ENCODE results near the gene TSSK3.

Gene TSSK3

DNA sequence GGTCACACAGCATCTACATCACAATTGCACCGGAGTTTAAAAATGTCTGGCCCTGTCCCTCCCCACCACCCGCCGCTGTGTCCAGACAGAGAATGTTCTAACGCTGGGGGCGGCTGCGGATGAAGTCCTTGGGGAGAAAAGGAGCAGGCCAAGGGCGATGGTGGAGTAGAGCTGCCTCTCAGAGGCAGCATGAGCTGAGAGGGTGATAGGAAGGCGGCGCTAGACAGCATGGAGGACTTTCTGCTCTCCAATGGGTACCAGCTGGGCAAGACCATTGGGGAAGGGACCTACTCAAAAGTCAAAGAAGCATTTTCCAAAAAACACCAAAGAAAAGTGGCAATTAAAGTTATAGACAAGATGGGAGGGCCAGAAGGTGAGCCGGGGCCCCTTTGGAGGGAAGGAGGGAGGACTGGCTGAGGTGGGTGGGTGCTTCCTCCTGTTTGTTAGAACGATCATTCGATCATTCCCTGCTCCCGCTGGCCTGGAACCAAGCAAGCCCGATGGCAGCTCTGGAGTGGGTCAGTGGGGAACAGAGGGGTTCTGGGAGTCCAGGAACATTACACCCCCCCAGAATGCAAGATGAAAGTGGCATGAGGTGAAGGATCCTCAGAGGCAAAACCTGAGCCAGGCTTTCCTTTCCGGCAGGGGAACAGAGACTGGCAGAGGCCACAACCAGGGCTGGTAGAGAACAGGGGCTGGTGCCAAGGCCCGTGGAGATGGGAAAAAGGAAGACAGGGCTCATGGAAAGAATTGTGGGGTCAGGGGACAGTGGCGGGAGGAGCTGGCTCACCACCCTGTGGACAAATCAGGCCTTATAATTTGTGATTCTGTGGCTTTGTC is at the start of gene TSSK3, which contains the start of gene FAM229A:
Gene TSSK3 (plus strand): TSS at position 66 of the 840 bp plus-strand sequence. CDS start 163 bp downstream, at position 229.
Gene FAM229A (minus strand): TSS at position 12 of the 840 bp plus-strand sequence. CDS start 394 bp downstream, outside the sequence.
- FAIRE-seq (no peak), DNase-seq (ENCODE audit: low spot score) (no peak)

- DNase-seq (ENCODE audit: low spot score) (no peak), FAIRE-seq (no peak)
Measured at GRCh38 chr1:32316903-32317277, 45.4 kb upstream of the TSSK3 start.

- FAIRE-seq, result no peak
Measured at GRCh38 chr1:32318127-32318869, 44.0 kb upstream of the TSSK3 start.

DNA sequence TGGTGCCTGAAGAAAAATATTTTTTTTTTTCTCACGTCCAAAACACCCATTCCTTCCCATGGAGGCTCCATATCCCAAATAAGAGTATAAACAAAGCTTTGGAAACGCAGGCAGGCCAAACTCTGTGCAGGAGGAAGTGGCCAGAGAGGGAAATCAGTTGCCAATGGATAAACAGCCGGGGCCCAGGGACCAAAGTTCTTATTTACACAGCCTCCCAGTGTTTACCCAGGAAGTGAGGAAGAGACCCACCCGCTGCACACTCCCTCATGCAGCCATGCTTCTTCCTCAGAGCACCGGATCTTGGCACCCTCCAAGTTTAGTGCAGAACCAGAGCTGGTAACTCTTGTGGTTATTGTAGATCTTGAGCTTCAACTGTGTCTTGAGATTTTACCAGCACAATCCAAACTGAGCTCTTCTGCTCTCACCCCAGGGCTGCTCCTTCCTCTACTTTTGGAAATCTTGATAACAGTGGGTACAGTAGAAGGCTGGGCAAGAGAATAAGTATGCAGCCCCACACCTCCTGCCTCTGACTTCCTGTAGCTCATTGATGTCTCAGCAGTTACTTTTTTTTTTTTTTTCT is 40.5 kb upstream of the TSSK3 start:
- FAIRE-seq, result no peak
- peak; percentile 15 for DNase-seq (ENCODE audit: low spot score)

More at GRCh38 chr1:32318127-32318869, 44.0 kb upstream of the TSSK3 start:
- no peak for DNase-seq (ENCODE audit: low spot score)

- DNase-seq (ENCODE audit: low spot score) (no peak), FAIRE-seq (no peak)
Measured at GRCh38 chr1:32327204-32327603, 35.1 kb upstream of the TSSK3 start.

GRCh38 chr1:32329931-32330466 is 32.3 kb upstream of the TSSK3 start:
- DNase-seq (ENCODE audit: low spot score) (no peak), FAIRE-seq (no peak)

- DNase-seq (ENCODE audit: low spot score) (no peak), FAIRE-seq (no peak)
Measured at GRCh38 chr1:32330558-32331151, 31.7 kb upstream of the TSSK3 start.

DNA sequence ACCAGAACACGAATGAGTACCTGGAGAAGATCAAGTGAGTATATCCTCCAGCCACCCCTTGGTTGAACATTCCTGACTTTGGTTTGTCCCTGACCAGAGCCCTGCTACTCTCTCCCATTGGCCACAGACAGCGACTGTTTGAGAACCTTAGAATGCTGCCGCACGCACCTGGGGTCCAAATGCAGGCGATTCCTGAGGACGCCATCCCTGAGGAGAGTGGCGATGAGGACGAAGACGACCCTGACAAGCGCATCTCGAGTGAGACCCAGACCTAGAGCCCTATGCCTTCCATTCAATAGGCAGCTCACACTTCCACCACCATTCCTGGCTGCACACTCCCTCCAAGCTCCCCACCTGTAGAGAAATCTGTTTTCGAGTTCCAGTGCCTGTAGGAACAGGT is 30.8 kb upstream of the TSSK3 start:
- DNase-seq (ENCODE audit: low spot score) (no peak), FAIRE-seq (no peak)

DNA sequence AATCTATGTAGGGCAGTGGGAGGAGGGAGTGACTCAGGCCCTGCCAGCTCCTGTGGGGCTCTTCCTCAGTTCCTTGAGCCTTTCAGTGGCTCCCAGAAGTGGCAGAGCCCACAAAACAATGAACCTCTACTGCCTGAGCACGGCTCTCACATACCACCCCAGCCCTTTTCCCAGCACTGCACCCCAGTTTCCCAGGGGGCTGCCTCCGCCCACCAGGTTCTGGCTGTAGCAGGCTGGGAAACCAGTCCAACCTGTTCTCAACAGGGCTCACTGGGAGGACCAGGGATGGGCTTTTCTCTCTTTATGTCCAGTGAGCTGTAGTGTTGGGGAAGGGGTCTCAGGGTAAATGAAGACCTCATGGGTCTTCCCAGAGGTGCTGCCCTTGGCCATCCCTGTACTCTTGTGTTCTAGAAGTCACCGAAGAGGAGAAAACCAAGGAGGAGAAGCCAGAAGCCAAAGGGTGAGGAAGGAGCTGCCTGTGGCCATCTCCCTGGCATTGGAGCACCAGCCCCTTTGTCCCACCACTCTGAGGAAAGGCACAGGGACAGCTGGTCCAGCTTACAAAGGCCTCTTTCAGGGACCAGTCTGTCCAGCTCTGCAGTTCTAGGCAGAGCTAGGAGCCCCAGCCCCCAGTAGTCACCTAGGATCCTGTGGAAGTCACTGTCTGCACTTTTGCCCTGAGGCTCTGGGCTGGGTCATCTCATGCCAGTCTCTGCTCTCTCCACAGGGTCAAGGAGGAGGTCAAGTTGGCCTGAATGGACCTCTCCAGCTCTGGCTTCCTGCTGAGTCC is 29.9 kb upstream of the TSSK3 start:
- DNase-seq (ENCODE audit: low spot score) (no peak), FAIRE-seq (no peak)

DNA sequence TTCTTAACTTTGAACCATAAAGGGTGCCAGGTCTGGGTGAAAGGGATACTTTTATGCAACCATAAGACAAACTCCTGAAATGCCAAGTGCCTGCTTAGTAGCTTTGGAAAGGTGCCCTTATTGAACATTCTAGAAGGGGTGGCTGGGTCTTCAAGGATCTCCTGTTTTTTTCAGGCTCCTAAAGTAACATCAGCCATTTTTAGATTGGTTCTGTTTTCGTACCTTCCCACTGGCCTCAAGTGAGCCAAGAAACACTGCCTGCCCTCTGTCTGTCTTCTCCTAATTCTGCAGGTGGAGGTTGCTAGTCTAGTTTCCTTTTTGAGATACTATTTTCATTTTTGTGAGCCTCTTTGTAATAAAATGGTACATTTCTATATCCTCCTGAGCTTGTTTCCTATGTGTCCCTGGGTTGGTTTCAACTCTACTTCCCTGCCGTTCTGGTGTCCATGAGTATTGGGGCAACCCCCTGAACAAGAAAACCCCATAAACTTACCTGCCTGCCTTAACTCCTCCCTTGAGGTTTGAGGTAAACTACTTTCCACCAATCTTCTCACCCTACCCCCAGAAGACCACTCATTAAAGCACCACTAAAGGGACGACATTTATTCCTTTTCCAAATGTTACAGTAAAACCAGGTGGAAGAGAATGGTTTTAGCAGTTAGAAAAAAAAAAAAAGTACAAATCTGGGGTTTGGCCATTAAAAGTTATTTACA is 28.9 kb upstream of the TSSK3 start:
- FAIRE-seq, result no peak
- no peak for DNase-seq (ENCODE audit: low spot score)

DNA sequence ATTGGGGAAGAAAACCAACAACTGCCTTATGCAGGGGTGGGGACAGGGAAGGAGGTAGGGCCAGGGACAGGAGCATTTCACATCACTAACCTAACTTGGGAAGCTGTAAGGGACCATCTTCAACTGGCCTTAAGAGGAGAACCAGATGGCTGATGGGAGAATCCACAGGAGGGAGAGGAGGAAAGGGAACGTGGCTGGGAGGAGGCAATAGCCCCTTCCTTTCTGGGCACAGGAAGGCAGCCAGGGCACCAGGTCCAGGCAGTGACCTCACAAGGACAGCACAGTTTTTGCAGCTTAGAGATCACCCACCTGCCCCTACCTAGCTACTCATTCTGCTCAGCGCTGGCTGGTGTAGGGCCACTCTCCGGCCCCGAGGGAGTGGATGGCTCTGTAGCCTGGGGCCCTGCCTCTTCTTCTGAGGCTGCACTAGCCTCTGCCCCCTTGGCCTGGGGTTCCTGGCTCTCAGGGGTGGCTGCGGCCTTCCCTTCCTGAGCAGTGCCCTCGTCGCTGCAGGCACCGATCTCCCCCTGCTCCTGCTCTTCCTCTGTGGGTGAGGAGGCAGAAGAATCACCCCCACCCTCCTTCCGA is 28.0 kb upstream of the TSSK3 start:
- DNase-seq (ENCODE audit: low spot score) (no peak), FAIRE-seq (no peak)

- FAIRE-seq (no peak), DNase-seq (ENCODE audit: low spot score) (no peak)
Measured at GRCh38 chr1:32334864-32335534, 27.3 kb upstream of the TSSK3 start.

- DNase-seq (ENCODE audit: low spot score) (no peak), FAIRE-seq (no peak)
Measured at GRCh38 chr1:32335535-32335789, 26.9 kb upstream of the TSSK3 start.

DNA sequence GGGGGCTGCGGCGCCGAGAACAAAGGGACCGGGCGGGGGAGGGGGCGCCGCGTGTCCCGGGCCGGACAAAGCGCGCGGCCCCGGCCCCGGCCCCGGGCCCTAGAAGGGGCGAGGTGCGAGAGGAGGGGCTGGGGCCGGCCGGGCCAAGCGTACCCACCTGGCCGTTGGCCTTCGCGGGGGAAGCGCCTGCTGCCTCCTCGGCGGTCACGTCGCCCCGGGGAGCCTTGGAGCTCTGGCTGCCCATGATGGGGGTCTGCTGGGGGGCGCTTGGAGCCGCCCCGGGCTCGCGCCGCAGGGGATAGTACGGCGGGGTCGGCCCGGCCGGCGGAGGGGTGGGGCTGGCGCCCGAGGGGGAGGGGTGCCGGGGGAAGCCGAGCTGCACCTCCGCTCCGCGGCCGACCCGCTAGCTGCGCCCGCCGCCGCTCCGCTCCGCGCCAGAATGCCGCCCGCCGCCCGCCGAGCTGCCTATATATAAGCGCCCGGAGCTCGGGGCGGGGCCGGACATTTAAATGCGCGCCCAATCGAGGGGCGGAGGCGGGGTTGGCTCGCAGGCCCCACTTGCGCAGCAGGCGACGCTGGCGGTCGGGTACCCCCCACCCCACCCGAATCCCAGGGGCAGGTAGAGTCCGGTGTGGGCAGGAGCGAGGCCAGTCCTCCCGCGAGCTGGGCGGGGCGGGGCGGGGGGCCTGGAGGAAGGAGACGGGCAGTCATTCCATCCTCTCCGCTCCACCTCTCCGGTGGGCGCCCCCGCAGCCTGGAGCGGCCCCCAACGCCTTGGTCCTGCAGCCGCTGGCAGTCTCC is 26.3 kb upstream of the TSSK3 start, which contains the start of gene MARCKSL1:
Gene MARCKSL1 (minus strand): TSS at position 444 of the 801 bp plus-strand sequence. CDS start 200 bp downstream, at position 244.
- FAIRE-seq, result no peak
- DNase-seq (ENCODE audit: low spot score), result peak; percentile 23

DNA sequence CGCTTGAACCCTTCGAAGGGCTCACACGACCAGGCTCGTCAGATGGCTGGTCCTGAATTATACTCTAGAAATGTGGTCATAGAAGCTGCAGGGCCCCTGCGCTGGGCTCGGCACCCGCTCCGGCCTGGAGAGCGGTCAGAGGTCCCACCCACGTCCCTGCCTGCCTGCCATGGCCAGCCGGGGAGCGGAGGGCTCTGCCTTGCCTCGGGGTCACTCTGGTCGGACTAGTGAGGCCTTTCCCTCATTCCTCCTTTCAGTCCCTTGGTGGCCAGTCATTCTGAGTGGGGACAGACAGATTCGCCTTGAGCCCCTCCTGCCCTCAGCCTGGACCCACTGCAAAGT is 25.8 kb upstream of the TSSK3 start:
- no peak for DNase-seq (ENCODE audit: low spot score)
- FAIRE-seq, result no peak

DNA sequence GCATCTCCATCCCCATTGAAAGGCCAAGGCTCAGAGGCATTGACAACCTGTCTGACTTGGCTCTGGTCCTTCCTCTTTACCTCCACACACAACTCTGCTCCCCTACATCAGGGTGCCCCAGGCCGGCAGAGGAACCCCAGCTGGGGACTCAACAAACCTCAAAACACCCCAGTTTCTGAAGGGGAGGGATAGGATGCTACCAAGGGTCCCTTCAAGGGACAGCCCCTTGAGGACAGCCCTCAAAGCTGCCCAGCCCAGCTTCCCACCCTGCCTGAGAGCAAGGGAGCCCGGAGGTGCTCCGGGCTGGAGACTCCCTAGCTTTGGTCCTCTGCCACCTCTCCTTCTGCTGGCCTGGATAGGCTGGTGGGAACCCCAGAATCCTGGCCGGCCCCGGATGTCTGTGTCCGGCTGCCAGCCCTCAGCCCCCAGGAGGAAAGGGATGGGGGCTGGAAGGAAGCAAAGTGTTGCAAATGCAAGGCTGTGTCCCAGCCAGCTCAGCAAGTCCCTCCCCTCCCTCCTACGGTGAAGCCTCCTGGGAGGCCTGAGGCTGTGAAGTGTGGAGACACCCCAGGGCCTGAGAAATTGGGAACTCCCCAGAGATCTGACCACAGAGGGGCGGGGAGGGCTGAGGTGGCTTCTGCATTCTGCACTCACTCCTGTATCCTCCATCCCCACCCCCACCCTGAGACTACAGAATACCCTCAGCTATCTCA is 25.2 kb upstream of the TSSK3 start:
- FAIRE-seq (no peak), DNase-seq (ENCODE audit: low spot score) (peak; percentile 71)

DNA sequence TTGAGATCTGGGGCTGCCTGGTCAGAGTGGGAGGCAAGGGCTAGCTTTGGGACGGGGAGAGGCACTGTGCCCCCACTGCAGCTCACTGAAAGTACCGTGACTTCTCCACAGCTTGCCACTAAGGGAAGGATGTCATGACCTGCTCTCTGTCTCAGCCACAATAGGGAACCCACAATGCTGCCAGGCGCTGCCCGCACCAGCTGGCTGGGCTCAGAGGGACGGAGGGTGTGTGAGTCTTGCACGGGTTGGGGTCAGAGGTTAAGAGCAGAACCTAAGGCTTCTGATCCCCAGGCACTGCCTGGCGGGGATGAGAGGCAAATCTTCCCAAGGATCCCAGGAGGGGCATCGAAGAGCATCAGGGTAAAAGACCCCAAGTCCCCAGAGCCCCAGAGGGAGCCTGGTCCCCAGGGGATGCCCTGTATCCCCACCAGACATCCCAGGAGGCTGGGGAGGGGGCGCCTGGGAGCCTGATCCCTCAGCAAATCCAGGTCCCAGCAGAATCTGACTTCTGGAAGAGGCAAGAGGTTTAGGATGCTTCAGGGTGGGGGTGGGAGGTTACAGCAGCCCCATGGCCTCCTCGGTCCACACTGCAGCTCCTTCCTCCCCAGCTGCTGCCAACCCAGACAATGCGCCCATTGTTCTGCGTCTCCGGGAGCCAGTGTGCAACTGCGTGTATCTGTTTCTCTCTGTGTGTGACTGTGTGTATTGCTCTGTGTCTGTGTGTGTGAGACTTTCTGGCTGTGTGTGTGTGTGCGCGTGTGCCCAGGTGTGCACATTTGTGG is 24.3 kb upstream of the TSSK3 start:
- no peak for DNase-seq (ENCODE audit: low spot score)

More for the DNA sequence above, 24.3 kb upstream of the TSSK3 start:
- FAIRE-seq, result no peak
